Endothelial cell of umbilical vein (primary cell): ENCODE results near the gene TCF25. TPM values are rescaled to one million over a fixed set of nuclear protein-coding genes. Genes with fewer than 3 reads are reported as not detected.

ENCODE experiments used
- BruUV-seq: library from RNA; stranded (reverse); fragments of 400-500 nt; replicated peaks from 2 replicates; lab custom pipeline; 2021; lab: Mats Ljungman, UMichigan
- CTCF ChIA-PET: fragments of 300-600, 350-600 bp; sonication (Branson Sonifier 250); formaldehyde crosslinking; loops from one replicate; lab custom pipeline; 2021; ENCODE audit warnings: antibody characterized with exemption, inconsistent platforms; lab: Charles Lee
- POLR2A ChIA-PET: fragments of 300-600, 350-600 bp; sonication (Branson Sonifier 250); formaldehyde crosslinking; loops from one replicate; lab custom pipeline; 2021; ENCODE audit warnings: antibody characterized with exemption, inconsistent platforms; lab: Charles Lee
- DNase-seq: peaks from one replicate; pipeline ENCODE4 v3.0.0-alpha.2; 2011; ENCODE audit warnings: low read depth, low spot score
- FAIRE-seq: peaks from 2 replicates; lab custom pipeline; 2011; peaks lifted over from hg19 to GRCh38; lab: Jason Lieb, UNC
- H2AFZ ChIP-seq: 2 replicates; pipeline ENCODE4 v1.6.0; 2012; ENCODE audit warnings: low read depth, low read length, control low read depth, inconsistent platforms
- H3K27ac ChIP-seq: 2 replicates; pipeline ENCODE4 v1.5.1; 2011; ENCODE audit warnings: low read depth, mild to moderate bottlenecking, control low read depth, low read length, moderate library complexity; ENCODE audit not compliant: insufficient read depth
- H3K27me3 ChIP-seq, 2 experiments: 2 replicates each; pipeline versions ENCODE4 v1.6.0 to v1.6.1; 2011; ENCODE audit warnings: low read length in 2 of 2, mixed read lengths in 1 of 2; ENCODE audit not compliant: control insufficient read depth in 2 of 2, insufficient read depth in 2 of 2
- H3K36me3 ChIP-seq, 2 experiments: 2 replicates in 1 of 2; 3 replicates in 1 of 2; pipeline ENCODE4 v1.5.1; 2011; ENCODE audit warnings: low read length in 2 of 2, mild to moderate bottlenecking in 1 of 2, moderate library complexity in 1 of 2; ENCODE audit not compliant: control insufficient read depth in 2 of 2, insufficient read depth in 2 of 2; ENCODE audit errors: extremely low read depth in 1 of 2
- H3K4me1 ChIP-seq: 3 replicates; pipeline ENCODE4 v1.5.1; 2011; ENCODE audit warnings: mild to moderate bottlenecking, low read length; ENCODE audit not compliant: control insufficient read depth, insufficient read depth; ENCODE audit errors: extremely low read depth
- H3K4me2 ChIP-seq: 2 replicates; pipeline ENCODE4 v1.6.1; 2011; ENCODE audit warnings: low read length, control low read depth, mixed read lengths; ENCODE audit not compliant: insufficient read depth
- H3K4me3 ChIP-seq, 3 experiments: fragments of 200-600 bp in 1 of 3; sonication (generic), shearing (Covaris generic) in 1 of 3; replicated peaks in 1 of 3; 2 replicates each; pipeline ENCODE4 v1.5.1; 2011 to 2016; ENCODE audit warnings: control low read depth in 3 of 3, low read length in 3 of 3, mild to moderate bottlenecking in 2 of 3, inconsistent platforms in 1 of 3, low read depth in 1 of 3, moderate library complexity in 1 of 3; ENCODE audit not compliant: insufficient read depth in 1 of 3
- H3K79me2 ChIP-seq: 2 replicates; pipeline ENCODE4 v1.6.0; 2012; ENCODE audit warnings: low read length, inconsistent platforms; ENCODE audit not compliant: control insufficient read depth, insufficient read depth
- H3K9ac ChIP-seq: replicated peaks from 2 replicates; pipeline ENCODE3; 2011; ENCODE audit warnings: low read length, control low read depth; ENCODE audit not compliant: insufficient read depth; ENCODE audit errors: extremely low read depth
- H3K9me1 ChIP-seq: replicated peaks from 3 replicates; pipeline ENCODE4 v1.6.0; 2011; ENCODE audit warnings: mild to moderate bottlenecking, low read length; ENCODE audit not compliant: control insufficient read depth, insufficient read depth; ENCODE audit errors: extremely low read depth
- H3K9me3 ChIP-seq: replicated peaks from 2 replicates; pipeline ENCODE4 v1.5.1; 2012; ENCODE audit warnings: low read length, inconsistent platforms; ENCODE audit not compliant: control insufficient read depth, insufficient read depth
- H4K20me1 ChIP-seq: replicated peaks from 2 replicates; pipeline ENCODE3; 2011; ENCODE audit warnings: mild to moderate bottlenecking, low read length; ENCODE audit not compliant: control insufficient read depth, insufficient read depth; ENCODE audit errors: extremely low read depth
- EZH2 ChIP-seq: IDR thresholded peaks from 2 replicates; pipeline ENCODE4 v1.6.1; 2012; ENCODE audit warnings: borderline replicate concordance, low read depth, mild to moderate bottlenecking, moderate library complexity, low read length, inconsistent platforms; ENCODE audit not compliant: severe bottlenecking
- FOS ChIP-seq: IDR thresholded peaks from 2 replicates; pipeline ENCODE4 v1.6.1; 2011; ENCODE audit warnings: mild to moderate bottlenecking, low read length, moderate library complexity, borderline replicate concordance; ENCODE audit not compliant: insufficient read depth
- GATA2 ChIP-seq: IDR thresholded peaks from 2 replicates; pipeline ENCODE4 v1.7.0; 2011; ENCODE audit warnings: low read depth, mild to moderate bottlenecking, moderate library complexity, mixed read lengths, low read length; ENCODE audit not compliant: insufficient read length, insufficient read depth
- JUN ChIP-seq: IDR thresholded peaks from 2 replicates; pipeline ENCODE4 v1.6.1; 2011; ENCODE audit warnings: borderline replicate concordance, low read depth; ENCODE audit not compliant: insufficient read length, insufficient read depth
- MYC ChIP-seq: IDR thresholded peaks from one replicate; pipeline ENCODE4 v1.6.1; 2011; ENCODE audit warnings: mild to moderate bottlenecking, low read depth, low read length
- POLR2A ChIP-seq: IDR thresholded peaks from 2 replicates; pipeline ENCODE4 v1.6.1; 2012; ENCODE audit warnings: low read depth, mild to moderate bottlenecking, control low read depth, low read length
- POLR2AphosphoS5 ChIP-seq: IDR thresholded peaks from 2 replicates; pipeline ENCODE4 v1.6.1; 2012; ENCODE audit warnings: low read depth, mild to moderate bottlenecking, control low read depth, low read length, moderate library complexity; ENCODE audit not compliant: insufficient read depth
- dilution Hi-C: fragments of 300-500 bp; cut with MboI; formaldehyde crosslinking; loops from one replicate; pipeline ENCODE4 v1.15.0; 2019; ENCODE audit warnings: low sequenced_read_pairs; ENCODE audit not compliant: extremely low pct_ligation_motif_present
- intact Hi-C: fragments of 100-400 bp; cut with micrococcal nuclease; formaldehyde crosslinking; loops from one replicate; pipeline ENCODE4 v1.10.0; 2022
- polyA plus RNA-seq, 4 experiments: library from polyadenylated mRNA; depleted of rRNA in 3 of 4; stranded (reverse) in 3 of 4; unstranded in 1 of 4; fragments of >200 nt; gene quantifications; 2 replicates each; pipeline versions ENCODE4 v1.2.1 to v1.2.3, GENCODE V29; 2011 to 2012; ENCODE audit warnings: missing spikeins in 1 of 4
- total RNA-seq: library from RNA; stranded (reverse); gene quantifications from 2 replicates; pipeline ENCODE4 v1.2.3, GENCODE V29; 2021
- TF ChIP-seq, protein P1 (sequence below): IDR thresholded peaks from 2 replicates; pipeline ENCODE4 v1.6.1; 2011; ENCODE audit not compliant: insufficient read depth, insufficient read length
- TF ChIP-seq, protein P2 (sequence below), 2 donors: IDR thresholded peaks; 1 replicate in 1 of 2; 2 replicates in 1 of 2; pipeline ENCODE4 v1.5.1; 2011; ENCODE audit warnings: low read length in 2 of 2, mild to moderate bottlenecking in 2 of 2, moderate library complexity in 2 of 2, control low read depth in 1 of 2, inconsistent platforms in 1 of 2, low read depth in 1 of 2; ENCODE audit not compliant: insufficient read depth in 1 of 2; ENCODE audit errors: extremely low read depth in 1 of 2

The TCF25 gene
- total and polyA plus RNA-seq, 2 donors (not counting 3 experiments of a cell fraction or from before 2014, with no cell fraction given), result 193 to 234 TPM

DNA sequence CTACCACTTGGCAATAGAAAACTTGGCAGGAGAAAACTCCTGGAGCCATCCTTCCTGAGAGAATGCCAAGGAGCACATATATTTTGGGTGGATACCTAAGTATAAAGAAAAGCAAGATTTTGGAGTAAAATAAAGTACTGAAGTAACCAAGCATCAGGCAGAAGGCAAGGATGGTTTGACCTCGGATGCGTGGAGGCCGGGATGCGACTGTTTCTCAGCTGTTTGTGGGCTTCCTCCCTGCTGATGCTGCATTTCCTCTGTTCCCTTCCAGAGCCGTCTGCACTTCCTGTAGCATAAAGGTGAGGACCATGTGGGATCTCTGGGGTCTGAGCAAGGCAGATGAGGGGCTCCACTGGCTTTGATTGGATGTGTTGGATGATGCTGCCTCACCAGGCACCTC, 5.5 kb upstream of the TCF25 start:
- no peak overlapping the region for H3K4me3 ChIP-seq
- DNase-seq, result no peak
- TF ChIP-seq POLR2AphosphoS5, result no peak
- TF ChIP-seq, protein P1, sequence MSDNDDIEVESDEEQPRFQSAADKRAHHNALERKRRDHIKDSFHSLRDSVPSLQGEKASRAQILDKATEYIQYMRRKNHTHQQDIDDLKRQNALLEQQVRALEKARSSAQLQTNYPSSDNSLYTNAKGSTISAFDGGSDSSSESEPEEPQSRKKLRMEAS, result no peak
- TF ChIP-seq EZH2, result no peak
- TF ChIP-seq JUN, result no peak
- no peak for TF ChIP-seq POLR2A
- TF ChIP-seq GATA2, result no peak
- TF ChIP-seq MYC, result no peak
- no peak for TF ChIP-seq FOS
- TF ChIP-seq, protein P2, sequence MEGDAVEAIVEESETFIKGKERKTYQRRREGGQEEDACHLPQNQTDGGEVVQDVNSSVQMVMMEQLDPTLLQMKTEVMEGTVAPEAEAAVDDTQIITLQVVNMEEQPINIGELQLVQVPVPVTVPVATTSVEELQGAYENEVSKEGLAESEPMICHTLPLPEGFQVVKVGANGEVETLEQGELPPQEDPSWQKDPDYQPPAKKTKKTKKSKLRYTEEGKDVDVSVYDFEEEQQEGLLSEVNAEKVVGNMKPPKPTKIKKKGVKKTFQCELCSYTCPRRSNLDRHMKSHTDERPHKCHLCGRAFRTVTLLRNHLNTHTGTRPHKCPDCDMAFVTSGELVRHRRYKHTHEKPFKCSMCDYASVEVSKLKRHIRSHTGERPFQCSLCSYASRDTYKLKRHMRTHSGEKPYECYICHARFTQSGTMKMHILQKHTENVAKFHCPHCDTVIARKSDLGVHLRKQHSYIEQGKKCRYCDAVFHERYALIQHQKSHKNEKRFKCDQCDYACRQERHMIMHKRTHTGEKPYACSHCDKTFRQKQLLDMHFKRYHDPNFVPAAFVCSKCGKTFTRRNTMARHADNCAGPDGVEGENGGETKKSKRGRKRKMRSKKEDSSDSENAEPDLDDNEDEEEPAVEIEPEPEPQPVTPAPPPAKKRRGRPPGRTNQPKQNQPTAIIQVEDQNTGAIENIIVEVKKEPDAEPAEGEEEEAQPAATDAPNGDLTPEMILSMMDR (IDR thresholded peaks at IDR 0.05; ENCODE audit: extremely low read depth in 1 of 2, insufficient read depth in 1 of 2, low read depth in 1 of 2, low read length in 2 of 2), result no peak
- peaks cover 22% of the 10 kb centered on the region for H3K4me1 ChIP-seq
- intact Hi-C loops (no loop called here), dilution Hi-C loops (no loop called here)
- H4K20me1 ChIP-seq, result no peaks in the 10 kb centered on the region
- no peak overlapping the region for H3K27ac ChIP-seq
- POLR2A ChIA-PET, result interaction anchor here (0.6 kb wide), 1 partner anchor 13 kb away, joined by 3 read pairs; no protein-coding TSS in a partner anchor
- no peak overlapping the region for H2AFZ ChIP-seq
- no peaks in the 10 kb centered on the region for H3K36me3 ChIP-seq
- FAIRE-seq, result no peak
- H3K4me2 ChIP-seq, result no peak overlapping the region
- CTCF ChIA-PET, result no interaction called here
- peaks cover 2% of the 10 kb centered on the region for H3K9me3 ChIP-seq
- no peaks in the 10 kb centered on the region for H3K9me1 ChIP-seq
- H3K9ac ChIP-seq, result no peak overlapping the region
- no peaks in the 10 kb centered on the region for H3K79me2 ChIP-seq
- H3K27me3 ChIP-seq, result no peaks in the 10 kb centered on the region
- no TSS peak for BruUV-seq
